ENCODE data around the gene TNFSF11.
A peak's percentile ranks its signal among the peaks of the same experiment; 100 is the strongest.

Gene TNFSF11

DNA sequence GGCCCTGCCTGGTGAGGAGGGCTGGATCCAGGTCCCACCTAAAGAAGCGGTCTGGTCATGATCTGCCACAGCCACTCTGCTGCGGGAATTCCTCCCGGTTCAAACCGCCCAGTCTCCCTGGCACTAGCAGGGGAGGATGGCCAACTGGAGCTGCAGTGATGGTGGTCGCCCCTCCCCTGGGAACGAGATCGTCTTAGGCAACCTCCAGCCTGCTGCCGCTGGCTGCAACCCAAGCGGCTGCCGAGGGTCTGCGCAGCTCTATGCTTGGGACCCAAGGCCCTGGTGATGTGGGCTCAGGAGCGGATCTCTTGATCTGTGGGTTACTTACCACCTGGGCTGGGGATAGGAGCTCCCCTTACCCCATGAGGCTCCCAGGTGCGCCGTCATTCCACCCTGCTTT, 69.1 kb downstream of the TNFSF11 start:
- no peak for TF ChIP-seq CTCF (IDR thresholded peaks at IDR 0.05; ENCODE audit: low read depth, low read length, missing control alignments)
- no peak for DNase-seq (ENCODE audit: extremely low read depth, low read depth)
- H3K4me3 ChIP-seq (replicated peaks; ENCODE audit: low read depth, low read length) = no peak overlapping the region

DNA sequence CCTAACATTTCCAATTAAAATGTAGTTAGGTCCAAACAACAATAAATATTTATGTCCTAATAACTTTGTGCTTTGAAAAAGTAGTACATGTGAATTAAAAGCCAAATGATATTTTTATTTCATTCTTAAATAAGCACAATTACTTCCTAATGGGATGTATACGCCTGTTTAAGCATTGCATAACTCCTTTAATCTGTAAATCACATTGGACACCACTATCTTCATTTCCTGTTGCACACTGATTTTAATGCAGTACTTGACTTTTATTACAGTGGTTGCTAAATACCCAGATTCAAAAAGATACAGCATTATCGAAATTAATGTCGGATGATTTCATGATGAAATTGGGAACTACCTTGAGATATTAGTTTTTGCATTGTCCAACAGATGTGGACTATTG, 70.9 kb downstream of the TNFSF11 start:
- no peak for DNase-seq (ENCODE audit: extremely low read depth, low read depth)
- no peak overlapping the region for H3K4me3 ChIP-seq (replicated peaks; ENCODE audit: low read depth, low read length)
- no peak for TF ChIP-seq CTCF (IDR thresholded peaks at IDR 0.05; ENCODE audit: low read depth, low read length, missing control alignments)

DNA sequence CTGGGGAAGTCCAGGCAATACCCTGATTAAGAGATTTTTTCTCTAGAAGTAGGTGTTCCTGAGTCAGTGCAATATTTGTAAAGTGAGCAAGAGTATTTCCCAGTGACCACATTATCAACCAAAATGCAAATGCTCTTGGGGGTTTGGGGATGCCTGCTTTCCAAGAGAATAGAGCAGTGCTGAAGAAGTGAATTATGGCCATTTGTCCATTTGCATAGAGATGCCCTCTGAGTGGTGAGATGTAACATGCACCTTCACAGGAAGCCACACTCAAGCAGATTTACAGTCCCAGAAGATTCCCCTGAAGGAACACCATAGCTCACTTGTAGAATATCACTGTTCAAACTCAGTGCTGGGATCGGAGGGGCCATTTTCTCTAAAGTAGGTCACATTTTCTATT, 71.8 kb downstream of the TNFSF11 start:
- TF ChIP-seq CTCF (IDR thresholded peaks at IDR 0.05; ENCODE audit: low read depth, low read length, missing control alignments) = no peak
- H3K4me3 ChIP-seq (replicated peaks; ENCODE audit: low read depth, low read length) = no peak overlapping the region
- no peak for DNase-seq (ENCODE audit: extremely low read depth, low read depth)

DNA sequence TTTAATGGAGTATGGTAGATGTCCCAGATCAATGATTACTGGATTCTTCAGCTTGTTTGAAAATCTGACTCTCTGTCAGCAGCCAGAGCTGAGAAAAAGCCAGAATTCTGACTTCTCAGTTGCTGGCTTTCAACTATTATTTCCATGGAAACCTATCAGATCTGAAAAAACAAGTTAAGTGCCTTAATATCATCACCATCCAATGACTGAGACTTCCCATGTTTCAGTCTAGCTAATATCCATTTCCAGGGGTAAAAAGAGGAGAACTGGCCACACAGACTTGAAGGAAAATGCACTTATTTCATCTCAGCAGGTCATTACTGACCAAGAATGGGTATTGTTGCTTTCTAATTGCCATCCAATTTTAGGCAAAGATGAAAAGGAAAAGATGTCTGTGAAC, 75.2 kb downstream of the TNFSF11 start:
- TF ChIP-seq CTCF (IDR thresholded peaks at IDR 0.05; ENCODE audit: low read depth, low read length, missing control alignments) = no peak
- H3K4me3 ChIP-seq (replicated peaks; ENCODE audit: low read depth, low read length) = no peak overlapping the region
- no peak for DNase-seq (ENCODE audit: extremely low read depth, low read depth)

DNA sequence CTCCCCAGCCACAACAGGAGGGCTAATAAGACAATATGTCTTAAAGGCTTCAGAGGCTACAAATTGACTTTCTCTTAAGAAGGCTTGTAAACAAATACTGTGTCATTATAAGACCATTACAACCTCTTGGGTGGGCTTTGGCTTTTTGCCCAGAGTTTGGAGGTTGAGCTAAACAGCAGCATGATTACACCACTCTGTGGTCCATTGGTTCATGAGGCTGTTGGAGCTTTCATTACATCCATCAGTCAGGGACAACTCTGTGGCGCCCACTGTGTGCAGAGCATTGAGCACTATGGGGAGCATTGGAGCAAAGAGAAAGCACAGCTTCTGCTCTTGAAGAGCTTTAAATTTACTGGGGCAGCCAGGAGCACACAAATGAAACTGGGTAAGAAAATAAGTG, 75.9 kb downstream of the TNFSF11 start:
- no peak overlapping the region for H3K4me3 ChIP-seq (replicated peaks; ENCODE audit: low read depth, low read length)
- TF ChIP-seq CTCF (IDR thresholded peaks at IDR 0.05; ENCODE audit: low read depth, low read length, missing control alignments) = no peak
- no peak for DNase-seq (ENCODE audit: extremely low read depth, low read depth)

GRCh38 chr13:42650506-42650905, 76.6 kb downstream of the TNFSF11 start:
- no peak overlapping the region for H3K4me3 ChIP-seq (replicated peaks; ENCODE audit: low read depth, low read length)
- TF ChIP-seq CTCF (IDR thresholded peaks at IDR 0.05; ENCODE audit: low read depth, low read length, missing control alignments) = no peak
- DNase-seq (ENCODE audit: extremely low read depth, low read depth) = peak; percentile 2

- TF ChIP-seq CTCF (IDR thresholded peaks at IDR 0.05; ENCODE audit: low read depth, low read length, missing control alignments) = no peak
- no peak overlapping the region for H3K4me3 ChIP-seq (replicated peaks; ENCODE audit: low read depth, low read length)
- no peak for DNase-seq (ENCODE audit: extremely low read depth, low read depth)
Observed at GRCh38 chr13:42651936-42652641, 78.1 kb downstream of the TNFSF11 start.

All from HFF-Myc (cell line).